ENCODE results near the gene PROK1. TPM values are rescaled to one million over a fixed set of nuclear protein-coding genes. Genes with fewer than 3 reads are reported as not detected.
A peak's percentile ranks its signal among the peaks of the same experiment; 100 is the strongest.
"Not testable (repeated sequence)": the region's sequence is repeated elsewhere in the genome, so short reads cannot be mapped to it uniquely, and the experiment has no call there.

Gene PROK1
- total RNA-seq, 1 donor from 2014 or later: not detected

GRCh38 chr1:110430366-110430765 lies 20.6 kb upstream of the PROK1 start:
- DNase-seq (ENCODE audit: missing footprints) (no peak), ATAC-seq (no peak)
- intact Hi-C loops (cut with DNase I): no loop called here

- ATAC-seq (no peak), DNase-seq (ENCODE audit: missing footprints) (no peak)
- intact Hi-C loops (cut with DNase I): no loop called here
These were observed 20.0 kb upstream of the PROK1 start for GRCh38 chr1:110430901-110431300.

GRCh38 chr1:110433213-110433612 lies 17.7 kb upstream of the PROK1 start:
- DNase-seq (ENCODE audit: missing footprints) (no peak), ATAC-seq (no peak)
- intact Hi-C loops (cut with DNase I): no loop called here

- DNase-seq (ENCODE audit: missing footprints): peak; percentile 73
- peak; percentile 90 for ATAC-seq
- intact Hi-C loops (cut with DNase I): no loop called here
These were observed 17.1 kb upstream of the PROK1 start for GRCh38 chr1:110433803-110434202.

GRCh38 chr1:110434946-110435345 lies 16.0 kb upstream of the PROK1 start:
- intact Hi-C loops (cut with DNase I): no loop called here
- peak; percentile 33 for ATAC-seq
- no peak for DNase-seq (ENCODE audit: missing footprints)

- no peak for ATAC-seq
- DNase-seq (ENCODE audit: missing footprints): no peak
- intact Hi-C loops (cut with DNase I): no loop called here
These were observed 14.3 kb upstream of the PROK1 start for GRCh38 chr1:110436635-110437034.

GRCh38 chr1:110437645-110438299 lies 13.2 kb upstream of the PROK1 start:
- ATAC-seq; intact Hi-C loops (cut with DNase I); DNase-seq (ENCODE audit: missing footprints): not testable (repeated sequence)

GRCh38 chr1:110438893-110439292 lies 12.1 kb upstream of the PROK1 start:
- ATAC-seq: no peak
- intact Hi-C loops (cut with DNase I): no loop called here
- no peak for DNase-seq (ENCODE audit: missing footprints)

GRCh38 chr1:110439873-110440272 lies 11.1 kb upstream of the PROK1 start:
- intact Hi-C loops (cut with DNase I); ATAC-seq: not testable (repeated sequence)

GRCh38 chr1:110440877-110441276 lies 10.1 kb upstream of the PROK1 start:
- peak; percentile 64 for ATAC-seq
- no peak for DNase-seq (ENCODE audit: missing footprints)
- intact Hi-C loops (cut with DNase I): no loop called here

More at GRCh38 chr1:110439873-110440272, 11.1 kb upstream of the PROK1 start:
- not testable (repeated sequence) for DNase-seq (ENCODE audit: missing footprints)

- intact Hi-C loops (cut with DNase I): no loop called here
- DNase-seq (ENCODE audit: missing footprints): no peak
- ATAC-seq: no peak
These were observed 9.1 kb upstream of the PROK1 start for GRCh38 chr1:110441888-110442287.

- intact Hi-C loops (cut with DNase I): no loop called here
- no peak for DNase-seq (ENCODE audit: missing footprints)
- no peak for ATAC-seq
These were observed 7.5 kb upstream of the PROK1 start for GRCh38 chr1:110443451-110443850.

- intact Hi-C loops (cut with DNase I): no loop called here
- DNase-seq (ENCODE audit: missing footprints) (no peak), ATAC-seq (no peak)
These were observed 6.4 kb upstream of the PROK1 start for GRCh38 chr1:110444561-110444960.

- intact Hi-C loops (cut with DNase I): no loop called here
- DNase-seq (ENCODE audit: missing footprints) (no peak), ATAC-seq (no peak)
These were observed 993 bp upstream of the PROK1 start for GRCh38 chr1:110449661-110450651.

GRCh38 chr1:110452330-110452729 lies 1.4 kb downstream of the PROK1 start:
- intact Hi-C loops (cut with DNase I): no loop called here
- DNase-seq (ENCODE audit: missing footprints): no peak
- ATAC-seq: no peak

- no peak for ATAC-seq
- no peak for DNase-seq (ENCODE audit: missing footprints)
- intact Hi-C loops (cut with DNase I): no loop called here
These were observed 2.9 kb downstream of the PROK1 start for GRCh38 chr1:110453829-110454228.

- intact Hi-C loops (cut with DNase I): no loop called here
- no peak for DNase-seq (ENCODE audit: missing footprints)
These were observed 3.4 kb downstream of the PROK1 start for GRCh38 chr1:110454328-110454727.

GRCh38 chr1:110455151-110455550 lies 4.2 kb downstream of the PROK1 start:
- DNase-seq (ENCODE audit: missing footprints) (no peak), ATAC-seq (no peak)
- intact Hi-C loops (cut with DNase I): no loop called here

More at GRCh38 chr1:110454328-110454727, 3.4 kb downstream of the PROK1 start:
- ATAC-seq: no peak

GRCh38 chr1:110457206-110457605 lies 6.3 kb downstream of the PROK1 start:
- ATAC-seq (no peak), DNase-seq (ENCODE audit: missing footprints) (no peak)
- intact Hi-C loops (cut with DNase I): no loop called here

All from Right ventricle myocardium inferior (tissue), 1 donor.